Activated CD4-positive, alpha-beta T cell treated with anti-CD3 and anti-CD28 coated beads, Interleukin-2, Interleukin-6, amounts not matched to agents 100 ng/mL and 50 ng/mL, durations not matched to agents 16 hours and 8 hours (primary cell): ENCODE measurements around the gene CEACAM8.
"Not testable (repeated sequence)": the region's sequence is repeated elsewhere in the genome, so short reads cannot be mapped to it uniquely, and the experiment has no call there.

Source experiments
- DNase-seq: peaks from one replicate; pipeline ENCODE4 v3.0.0-alpha.2; 2020

Gene CEACAM8

DNA sequence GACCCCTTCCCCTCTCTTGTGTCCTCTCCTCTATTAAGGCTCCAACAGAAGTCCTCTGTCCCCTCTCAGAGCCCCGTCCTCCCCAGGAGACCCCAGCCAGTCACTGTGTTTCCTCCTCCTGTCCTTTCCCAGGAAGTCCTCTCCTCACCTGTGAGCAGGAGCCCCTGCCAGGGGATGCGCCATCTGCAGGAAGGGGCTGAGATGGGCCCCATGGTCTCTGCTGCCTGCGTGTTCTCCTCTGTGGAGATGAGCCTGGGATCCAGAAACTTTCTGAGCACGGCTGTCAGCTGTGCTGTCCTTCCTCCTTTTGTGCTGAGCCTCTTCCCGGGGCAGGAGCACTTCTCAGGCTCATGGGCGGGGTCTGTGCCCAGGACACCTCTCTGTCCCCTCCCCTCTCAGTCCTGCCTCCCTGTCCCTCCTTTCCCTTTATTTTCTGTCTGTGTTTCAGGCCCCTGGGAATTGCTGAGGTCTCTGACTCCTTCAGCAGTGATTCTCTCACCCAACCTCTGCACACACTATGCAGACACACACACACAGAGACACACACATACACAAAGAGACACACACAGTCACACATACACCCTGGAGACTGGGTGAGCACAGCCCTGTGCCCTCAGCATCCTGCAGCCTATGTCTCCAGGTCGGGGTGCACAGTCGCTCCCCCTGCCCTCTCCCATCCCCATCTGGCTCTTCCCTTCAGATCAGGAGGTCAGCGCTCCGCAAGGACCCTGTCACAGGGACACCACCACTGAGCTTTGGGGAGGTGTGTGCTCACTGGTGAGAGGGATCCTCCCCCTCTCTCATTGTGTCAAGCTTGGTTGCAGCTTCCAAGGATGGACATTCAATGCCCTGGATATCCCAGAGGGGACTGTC is at the start of gene CEACAM8:
TSS of gene CEACAM8 (minus strand) at position 308 of the 873 bp plus-strand sequence. CDS start at position 212, 96 bp downstream.
- no peak for DNase-seq

DNA sequence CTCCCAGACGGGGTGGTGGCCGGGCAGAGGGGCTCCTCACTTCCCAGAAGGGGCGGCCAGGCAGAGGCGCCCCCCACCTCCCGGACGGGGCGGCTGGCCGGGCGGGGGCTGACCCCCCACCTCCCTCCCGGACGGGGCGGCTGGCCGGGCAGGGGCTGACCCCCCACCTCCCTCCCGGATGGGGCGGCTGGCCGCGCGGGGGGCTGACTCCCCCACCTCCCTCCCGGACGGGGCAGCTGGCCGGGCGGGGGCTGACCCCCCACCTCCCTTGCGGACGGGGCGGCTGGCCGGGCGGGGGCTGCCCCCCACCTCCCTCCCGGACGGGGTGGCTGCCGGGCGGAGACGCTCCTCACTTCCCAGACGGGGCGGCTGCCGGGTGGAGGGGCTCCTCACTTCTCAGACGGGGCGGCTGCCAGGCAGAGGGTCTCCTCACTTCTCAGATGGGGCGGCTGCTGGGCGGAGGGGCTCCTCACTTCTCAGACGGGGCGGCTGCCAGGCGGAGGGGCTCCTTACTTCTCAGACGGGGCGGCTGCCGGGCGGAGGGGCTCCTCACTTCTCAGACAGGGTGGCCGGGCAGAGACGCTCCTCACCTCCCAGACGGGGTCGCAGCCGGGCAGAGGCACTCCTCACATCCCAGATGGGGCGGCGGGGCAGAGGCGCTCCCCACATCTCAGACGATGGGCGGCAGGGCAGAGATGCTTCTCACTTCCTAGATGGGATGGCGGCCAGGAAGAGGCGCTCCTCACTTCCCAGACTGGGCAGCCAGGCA is 44.8 kb upstream of the CEACAM8 start:
- DNase-seq, result not testable (repeated sequence)

DNA sequence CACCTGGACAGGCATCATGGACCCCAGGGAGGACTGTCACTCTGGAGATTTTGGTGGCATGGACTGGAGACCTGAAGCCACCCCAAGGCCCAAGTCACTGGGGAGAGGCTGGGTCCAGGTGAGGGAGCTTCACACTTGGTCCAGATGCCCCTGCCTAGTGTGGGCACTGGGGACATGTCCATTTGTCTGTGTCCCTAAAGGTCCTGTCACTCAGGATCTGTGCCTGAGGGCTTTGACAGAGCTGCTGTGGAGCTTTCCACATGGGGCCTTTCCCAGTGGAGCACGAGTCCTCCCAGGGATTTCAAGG is 40.5 kb upstream of the CEACAM8 start:
- no peak for DNase-seq

DNA sequence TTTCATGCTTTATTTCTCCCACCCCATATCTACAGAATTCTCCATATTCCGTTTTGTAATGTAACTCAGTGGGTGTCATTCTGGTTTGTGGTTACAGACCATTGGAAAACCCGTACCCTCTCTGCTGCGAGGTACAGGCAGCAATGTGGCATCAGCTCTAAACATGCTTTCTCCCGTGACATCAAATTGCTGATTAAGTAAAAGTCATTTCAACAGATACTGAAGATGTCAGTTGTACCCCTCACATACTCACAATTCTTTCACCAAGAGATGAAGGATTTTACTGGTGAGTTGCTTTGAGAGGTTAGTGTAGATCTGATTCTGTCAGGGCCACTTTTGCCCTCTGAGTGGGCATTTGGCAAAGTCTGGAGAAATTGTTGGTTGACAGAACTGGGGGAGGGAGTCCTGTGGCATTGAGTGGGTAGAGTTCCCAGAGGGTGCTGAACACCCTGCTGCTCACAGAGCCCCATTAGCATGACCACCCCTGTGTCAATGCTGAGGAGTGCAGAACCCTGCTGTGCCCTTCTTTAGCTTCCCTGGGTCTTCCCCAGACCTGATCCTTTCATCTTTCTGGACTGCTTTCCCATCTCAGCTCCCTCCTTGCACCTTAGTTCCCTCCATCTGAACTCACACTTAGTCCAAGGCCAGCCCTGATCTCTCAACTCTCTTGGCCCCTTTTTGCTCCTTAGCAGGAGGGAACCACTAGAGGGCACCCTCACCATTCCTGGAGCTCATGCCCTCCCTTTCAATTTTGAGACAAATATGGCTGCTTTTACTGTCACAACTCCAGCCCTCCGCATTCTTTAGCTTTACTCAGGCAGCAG is 39.9 kb upstream of the CEACAM8 start:
- peak; percentile 69 for DNase-seq

DNA sequence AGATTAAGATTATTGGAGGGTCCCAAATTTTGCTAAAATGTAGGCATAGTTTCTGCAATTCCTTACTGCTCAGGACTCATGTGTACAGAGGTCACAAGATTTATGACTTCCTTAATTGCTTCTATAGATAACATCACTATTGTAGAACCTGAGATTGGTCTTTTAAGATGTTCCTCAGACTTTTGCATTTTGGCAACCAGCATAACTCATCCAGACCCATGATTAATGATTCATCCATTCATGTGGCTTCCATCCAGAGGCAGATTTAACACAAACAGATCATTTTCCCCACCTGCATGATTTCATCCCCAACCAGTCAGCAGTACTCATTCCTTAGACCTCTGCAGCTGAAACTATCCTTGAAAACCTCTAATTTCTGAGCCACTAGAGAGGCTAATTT is 34.5 kb upstream of the CEACAM8 start:
- DNase-seq, result no peak

DNA sequence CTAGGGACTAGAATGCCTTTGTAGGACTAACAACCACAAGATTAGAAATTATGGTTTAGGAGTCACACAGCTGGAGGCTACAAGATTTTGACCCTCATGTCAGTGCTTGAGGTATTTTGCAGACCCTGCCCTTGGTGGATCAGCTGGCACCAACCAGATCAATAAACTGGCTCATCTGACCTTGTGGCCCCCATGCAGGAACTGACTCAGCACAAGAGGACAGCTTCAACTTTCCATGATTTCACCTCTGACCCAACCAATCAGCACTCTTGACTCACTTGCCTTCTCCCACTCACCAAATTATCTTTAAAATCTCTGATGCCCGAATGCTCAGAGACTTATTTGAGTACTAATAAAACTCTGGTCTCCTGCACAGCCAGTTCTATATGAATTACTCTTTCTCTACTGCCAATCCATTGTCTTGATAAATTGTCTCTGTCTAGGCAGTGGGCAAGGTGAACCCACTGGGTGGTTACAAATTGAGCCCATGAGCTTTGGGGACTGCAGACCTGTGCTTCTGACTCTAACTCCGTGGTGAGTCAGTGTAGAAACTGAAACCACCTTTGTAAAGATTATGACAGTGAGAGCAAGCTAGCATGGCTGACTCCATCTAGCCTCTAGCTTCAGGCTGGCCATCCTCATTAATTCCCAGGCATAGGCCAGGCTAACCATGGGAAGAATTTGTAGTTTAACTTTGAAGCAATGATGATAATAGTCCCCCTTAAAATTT is 33.9 kb upstream of the CEACAM8 start:
- peak; percentile 51 for DNase-seq

DNA sequence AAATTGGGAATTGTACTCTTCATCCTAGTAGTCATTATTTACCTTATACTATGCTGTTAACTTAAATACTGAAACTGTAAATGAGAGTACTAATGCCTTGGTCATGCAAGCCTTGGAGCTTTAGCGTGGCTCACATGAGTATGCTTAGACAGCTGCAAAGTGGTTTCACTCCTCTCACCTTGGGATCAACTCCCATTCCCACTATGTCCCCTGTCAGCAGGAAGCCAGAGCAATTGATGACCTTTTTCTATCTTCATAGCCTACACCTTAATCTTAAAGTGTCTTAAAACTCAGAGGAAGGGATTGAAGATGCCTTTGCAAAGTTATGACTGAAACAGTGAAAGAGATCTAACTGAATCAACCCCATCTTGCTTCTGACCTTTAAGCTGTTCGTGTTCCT is 33.2 kb upstream of the CEACAM8 start:
- no peak for DNase-seq

DNA sequence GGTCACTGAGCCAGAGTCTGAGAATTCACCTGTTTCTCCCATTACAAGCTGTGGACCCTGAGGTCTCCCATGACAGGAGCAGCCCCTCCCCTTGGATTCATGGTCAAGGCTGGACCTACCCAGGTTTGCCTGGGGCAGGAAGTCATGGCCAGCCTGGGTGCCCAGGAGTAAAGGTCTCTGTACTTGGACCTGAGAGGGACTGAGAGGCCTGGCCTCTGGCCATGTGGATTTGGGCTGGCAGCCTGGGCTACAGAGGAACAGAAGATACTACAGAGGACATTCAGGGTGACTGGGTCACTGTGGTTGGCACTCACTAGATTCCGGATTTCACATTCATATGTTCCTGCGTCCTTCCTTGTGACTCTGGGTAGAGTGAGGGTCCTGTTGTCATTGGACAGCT is 31.5 kb upstream of the CEACAM8 start:
- DNase-seq, result no peak

DNA sequence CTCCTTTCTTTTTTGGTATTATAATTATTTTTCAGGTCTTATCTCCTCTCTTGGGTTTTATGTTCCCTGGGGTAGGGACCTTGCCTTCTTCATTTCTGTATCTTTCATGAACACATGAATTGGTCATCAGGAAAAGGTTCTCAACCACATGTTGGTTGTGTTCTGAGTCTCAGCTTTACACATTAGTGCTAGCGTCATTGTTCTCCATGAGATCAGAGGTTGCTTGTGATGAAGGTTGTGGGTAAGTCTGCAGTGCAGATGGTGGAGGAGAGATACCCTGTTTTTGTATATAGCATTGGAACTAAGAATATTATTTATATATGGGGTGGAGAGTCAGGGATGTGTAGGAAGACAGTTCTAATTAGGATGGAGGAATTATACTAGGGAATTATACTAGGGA is 24.5 kb upstream of the CEACAM8 start:
- peak; percentile 9 for DNase-seq

DNA sequence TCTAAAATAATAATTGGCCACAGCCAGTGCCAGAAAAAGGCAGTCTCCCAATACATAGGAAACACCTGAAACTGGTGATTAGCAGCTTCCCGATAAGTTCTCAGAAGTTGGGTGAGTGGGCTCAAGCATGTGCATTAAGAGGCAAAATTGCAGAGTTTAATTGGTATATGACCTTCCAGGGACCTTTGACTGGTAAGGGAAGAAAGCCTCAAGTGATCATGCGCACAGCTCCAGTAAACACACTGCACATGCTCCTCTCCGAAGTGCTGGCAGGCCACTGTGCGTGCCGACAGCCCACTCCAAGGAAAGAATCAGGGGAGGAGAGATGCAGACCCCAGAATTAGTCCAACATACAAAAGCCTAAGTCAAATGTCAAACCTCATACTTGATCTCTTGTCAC is 18.9 kb upstream of the CEACAM8 start:
- no peak for DNase-seq

DNA sequence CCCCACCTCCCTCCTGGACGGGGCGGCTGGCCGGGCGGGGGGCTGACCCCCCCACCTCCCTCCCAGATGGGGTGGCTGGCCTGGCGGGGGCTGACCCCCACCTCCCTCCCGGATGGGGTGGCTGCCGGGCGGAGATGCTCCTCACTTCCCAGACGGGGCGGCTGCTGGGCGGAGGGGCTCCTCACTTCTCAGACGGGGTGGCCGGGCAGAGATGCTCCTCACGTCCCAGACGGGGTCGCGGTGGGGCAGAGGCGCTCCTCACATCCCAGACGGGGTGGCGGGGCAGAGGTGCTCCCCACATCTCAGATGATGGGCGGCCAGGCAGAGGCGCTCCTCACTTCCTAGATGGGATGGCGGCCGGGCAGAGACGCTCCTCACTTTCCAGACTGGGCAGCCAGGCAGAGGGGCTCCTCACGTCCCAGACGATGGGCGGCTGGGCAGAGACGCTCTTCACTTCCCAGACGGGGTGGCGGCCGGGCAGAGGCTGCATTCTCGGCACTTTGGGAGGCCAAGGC is 15.7 kb upstream of the CEACAM8 start:
- DNase-seq, result not testable (repeated sequence)

DNA sequence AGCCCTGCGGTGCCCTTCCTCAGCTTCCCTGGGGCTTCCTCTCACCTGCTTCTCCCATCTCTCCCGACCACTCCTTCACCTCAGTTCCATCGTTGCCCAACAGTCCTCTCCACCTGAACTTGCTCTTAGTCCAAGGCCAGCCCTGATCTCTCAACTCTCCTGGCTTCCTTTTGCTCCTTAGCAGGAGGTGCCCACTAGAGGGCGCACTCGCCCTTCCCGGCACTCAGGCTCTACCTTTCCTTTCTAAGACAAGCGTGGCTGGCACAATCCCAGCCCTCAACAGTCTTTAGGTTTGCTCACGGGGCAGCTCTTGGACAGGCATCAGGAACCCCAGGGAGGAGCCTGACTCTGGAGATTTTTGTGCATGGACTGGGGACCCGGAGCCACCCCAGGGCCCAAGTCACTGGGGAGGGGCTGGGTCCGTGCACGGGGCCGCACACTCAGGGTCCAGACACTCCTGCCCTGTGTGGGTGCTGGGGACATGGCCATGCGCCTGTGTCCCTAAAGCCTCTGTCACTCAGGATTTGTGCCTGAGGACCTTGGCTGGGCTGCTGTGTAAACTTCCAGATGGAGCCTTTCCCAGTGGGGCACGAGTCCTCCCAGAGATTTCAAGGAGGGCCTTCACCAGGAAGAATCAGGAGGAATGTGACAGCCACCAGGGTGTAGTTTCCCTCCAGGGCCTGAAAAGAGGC is 12.1 kb upstream of the CEACAM8 start:
- DNase-seq, result peak; percentile 74

DNA sequence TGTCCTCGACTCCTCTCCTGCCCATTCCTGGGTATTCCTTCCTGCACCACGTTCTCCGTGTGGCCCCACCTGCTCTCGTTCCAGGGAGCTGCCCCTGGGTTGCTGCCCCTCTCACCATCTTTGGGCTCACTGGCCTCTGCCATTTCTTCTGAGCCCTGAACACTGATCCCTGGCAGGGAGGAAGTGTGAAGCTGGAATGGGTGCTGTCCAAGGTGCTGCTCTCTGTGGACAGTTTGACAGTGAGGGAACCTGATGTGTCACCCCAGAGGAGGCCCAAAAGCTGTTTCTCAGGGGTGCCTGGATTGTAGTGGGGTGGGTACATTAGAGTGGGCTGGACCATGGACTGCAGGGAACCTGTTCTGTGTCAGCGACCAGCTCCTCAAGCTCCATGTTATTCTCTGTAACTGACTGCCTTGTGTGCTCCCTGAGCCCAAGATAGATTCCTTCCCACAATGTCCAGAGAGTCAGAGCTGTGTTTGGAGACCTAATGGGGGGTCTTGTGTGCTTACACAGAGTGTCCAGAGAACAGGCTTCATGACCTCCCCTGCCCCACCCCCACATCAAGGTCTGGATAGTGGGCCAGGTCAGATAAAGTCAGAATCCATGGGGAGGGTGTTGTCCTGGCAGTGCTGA is 7.2 kb upstream of the CEACAM8 start:
- peak; percentile 26 for DNase-seq

DNA sequence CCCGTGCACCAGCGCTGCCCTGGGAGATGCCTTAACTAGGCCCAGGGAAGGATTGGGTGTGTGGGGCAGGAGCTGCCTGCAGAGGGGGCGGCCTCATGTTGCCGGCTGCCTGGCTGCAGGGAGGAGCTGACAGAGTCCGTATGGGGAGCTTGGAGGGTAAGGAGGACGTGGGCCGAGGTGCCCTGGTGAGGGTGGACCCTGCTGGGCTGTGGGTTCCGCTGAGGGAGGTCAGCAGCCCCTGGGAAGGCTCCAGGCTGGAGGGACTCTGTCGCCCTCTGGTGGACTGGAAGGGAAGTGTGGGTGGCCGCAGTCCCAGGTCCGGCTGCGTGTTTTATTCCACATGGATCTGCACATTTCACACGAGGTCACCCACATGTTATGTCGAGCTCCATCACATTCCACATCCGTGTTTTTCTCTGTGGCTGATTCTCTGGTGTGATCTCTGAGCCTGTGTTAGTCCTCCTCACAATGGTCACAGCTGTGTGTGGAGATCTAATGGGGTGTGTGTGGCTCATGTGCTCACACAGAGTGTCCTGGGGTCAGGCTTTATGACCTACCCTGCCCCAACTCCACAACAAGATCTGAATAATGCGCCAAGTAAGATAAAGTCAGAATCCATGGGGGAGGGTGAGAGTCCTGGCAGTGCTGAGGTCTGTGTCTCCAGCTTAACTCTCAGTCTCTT is 1.8 kb upstream of the CEACAM8 start:
- peak; percentile 42 for DNase-seq

DNA sequence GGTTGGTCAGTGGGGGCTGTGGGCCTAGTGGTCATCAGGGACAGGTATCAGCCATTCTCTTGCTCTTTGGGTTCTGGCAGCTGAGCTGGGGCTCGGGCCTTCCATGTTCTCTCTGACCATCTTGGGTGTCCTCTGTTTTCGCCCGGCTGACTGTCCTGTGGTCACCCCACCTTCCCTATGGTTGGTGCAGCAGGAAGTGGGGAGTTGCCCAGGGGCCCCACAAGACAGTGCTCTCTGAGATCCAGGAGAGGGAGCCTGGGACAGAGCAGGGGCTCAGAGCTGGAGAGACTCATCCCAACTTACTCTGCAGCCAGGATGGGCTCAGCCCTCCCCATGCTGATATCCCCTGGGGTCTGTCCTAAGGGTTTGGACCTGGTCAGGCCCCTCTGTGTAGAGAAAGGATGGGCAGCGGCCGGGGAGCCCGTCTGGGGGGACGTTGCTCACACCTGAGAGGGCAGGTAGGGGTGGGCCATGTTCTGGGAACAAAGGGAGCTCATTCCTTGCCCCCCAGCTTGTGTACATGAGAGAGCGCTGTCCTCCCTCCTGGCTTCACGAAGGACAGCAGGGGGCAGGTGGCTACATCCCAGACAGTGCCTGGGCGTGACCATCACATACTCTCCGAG is 937 bp upstream of the CEACAM8 start:
- no peak for DNase-seq

DNA sequence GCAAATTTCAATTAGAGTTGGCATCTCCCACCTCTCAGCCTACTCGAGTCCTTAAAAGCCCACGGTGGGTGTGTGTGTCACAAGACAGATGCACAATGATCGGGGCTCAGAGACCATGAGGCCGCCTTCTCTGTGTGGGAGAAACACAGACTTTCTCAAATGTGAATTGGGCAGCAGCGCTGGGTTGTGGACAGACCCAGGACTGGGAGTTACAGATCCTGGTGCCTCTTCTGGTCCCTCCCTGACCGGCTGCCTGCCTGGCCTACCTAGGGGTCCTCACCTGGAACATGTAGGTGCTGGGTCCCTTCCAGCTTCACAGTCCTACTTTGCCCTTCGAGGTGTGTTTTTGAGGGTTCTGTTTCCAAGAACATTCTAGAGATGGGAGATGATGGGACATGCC is 4.9 kb downstream of the CEACAM8 start:
- no peak for DNase-seq

DNA sequence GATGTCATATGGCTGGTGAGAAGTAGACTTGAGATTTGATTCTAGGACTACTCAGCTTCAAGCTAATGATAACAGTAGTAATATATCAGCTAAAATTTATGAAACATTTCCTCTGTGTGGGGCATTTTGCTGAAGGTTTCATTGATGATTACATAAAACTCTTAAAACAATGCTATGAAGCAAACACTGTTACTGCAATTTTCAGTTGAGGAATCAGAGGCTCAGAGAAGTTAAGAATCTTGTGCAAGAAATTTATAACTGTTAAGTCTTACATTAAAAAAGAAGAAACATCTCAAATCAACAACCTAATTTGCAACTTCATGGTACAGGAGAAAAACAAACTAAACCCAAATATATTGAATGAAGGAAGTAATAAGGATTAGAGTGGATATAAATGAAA is 10.3 kb downstream of the CEACAM8 start:
- DNase-seq, result no peak

DNA sequence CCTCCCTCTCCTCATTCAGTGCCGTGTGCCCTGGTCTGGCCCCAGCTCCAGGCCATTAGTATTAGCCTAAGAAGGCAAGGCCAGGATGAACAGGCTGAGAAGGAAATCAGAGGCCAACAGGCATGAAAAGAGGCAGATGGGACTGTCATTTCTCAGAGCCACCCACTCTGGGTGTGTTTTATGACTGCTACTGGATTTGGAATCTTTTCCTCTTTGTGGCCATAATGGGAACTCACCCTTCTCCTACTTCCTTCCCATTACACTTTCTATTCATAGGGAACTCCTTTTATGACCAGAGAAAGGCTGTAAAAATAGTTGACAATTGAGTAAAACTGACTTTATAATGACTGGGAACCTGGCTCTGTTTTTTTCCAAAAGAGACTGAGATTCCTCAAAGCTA is 17.7 kb downstream of the CEACAM8 start:
- DNase-seq, result no peak

DNA sequence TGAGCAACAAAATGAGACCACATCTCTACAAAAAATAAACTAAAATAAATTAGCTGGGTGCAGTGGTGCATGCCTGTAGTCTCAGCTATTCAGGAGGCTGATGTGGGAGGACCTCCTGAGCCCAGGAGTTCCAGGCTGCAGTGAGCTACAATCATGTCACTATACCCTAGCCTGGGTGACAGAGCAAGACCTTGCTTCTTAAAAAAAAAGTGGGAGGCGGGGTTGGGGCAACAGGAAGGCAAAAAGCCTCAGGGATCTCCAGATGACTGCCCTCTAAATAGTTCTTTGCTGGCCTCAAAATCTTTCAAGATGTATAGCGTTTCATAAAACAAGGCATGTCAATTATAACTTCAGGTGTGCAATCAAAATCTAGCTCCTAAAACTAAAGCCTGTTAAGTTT is 18.5 kb downstream of the CEACAM8 start:
- no peak for DNase-seq

DNA sequence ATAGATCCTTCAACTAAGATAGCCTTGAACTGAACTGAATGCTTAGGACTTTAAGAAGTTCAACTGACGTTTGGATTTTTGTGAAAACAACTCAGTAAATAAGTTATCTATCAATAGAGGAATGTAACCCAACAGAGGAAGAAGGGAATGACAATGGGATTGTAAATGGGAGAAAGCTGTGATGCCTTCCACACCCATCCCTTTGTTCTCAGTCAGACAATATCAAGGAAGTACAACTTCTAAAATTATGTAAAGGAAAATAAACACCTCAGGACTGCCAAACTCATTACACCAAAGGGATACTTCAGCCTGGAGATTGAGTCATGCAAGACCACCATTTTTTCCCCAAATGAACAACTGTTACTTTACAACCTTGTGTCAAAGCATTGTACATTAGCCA is 21.1 kb downstream of the CEACAM8 start:
- DNase-seq, result no peak
